Skin epidermis (tissue), 12 donors: ENCODE measurements around the gene NCEH1.
"Not testable (repeated sequence)": the region's sequence is repeated elsewhere in the genome, so short reads cannot be mapped to it uniquely, and the experiment has no call there.

Experiments
- H3K27ac ChIP-seq, 21 experiments: fragments of 200-600 bp; sonication (generic) in 11 of 21; one replicate each; pipeline ENCODE4 v1.5.0; 2020; ENCODE audit warnings: mild to moderate bottlenecking in 3 of 21, inconsistent platforms in 2 of 21, moderate library complexity in 2 of 21
- H3K4me3 ChIP-seq, 7 experiments: fragments of 200-600 bp; sonication (generic) in 2 of 7; one replicate each; pipeline ENCODE4 v1.5.0; 2020; ENCODE audit warnings: inconsistent platforms in 2 of 7, mild to moderate bottlenecking in 2 of 7, moderate library complexity in 1 of 7

Gene NCEH1

GRCh38 chr3:172710664-172711453, at the start of gene NCEH1:
Gene NCEH1 (minus strand): TSS chr3:172711067. CDS start chr3:172710984, 83 bp downstream.
- Histone ChIP-seq H3K27ac (peak within 1 kb of the TSS in 20 of 21 experiments; percentile 58 to 86 (median 82)), H3K4me3 (peak within 1 kb of the TSS; percentile 50 to 76 (median 70))

- not testable (repeated sequence) for H3K27ac ChIP-seq, H3K4me3 ChIP-seq
These were observed 49.5 kb upstream of the NCEH1 start for GRCh38 chr3:172760416-172760815.

GRCh38 chr3:172753125-172753524, 42.3 kb upstream of the NCEH1 start:
- Histone ChIP-seq H3K4me3 (no peak overlapping the region), H3K27ac (no peak overlapping the region)

- no peak overlapping the region for H3K27ac ChIP-seq
These were observed 41.8 kb upstream of the NCEH1 start for GRCh38 chr3:172752651-172753050.

GRCh38 chr3:172751175-172751704, 40.4 kb upstream of the NCEH1 start:
- H3K27ac ChIP-seq: peak overlapping the region; percentile 54 to 92 (median 83)
- H3K4me3 ChIP-seq: peak overlapping the region; percentile 72 to 97 (median 83)

More at GRCh38 chr3:172752651-172753050, 41.8 kb upstream of the NCEH1 start:
- H3K4me3 ChIP-seq: no peak overlapping the region

GRCh38 chr3:172750368-172751174, 39.7 kb upstream of the NCEH1 start, which contains the start of gene ECT2:
Gene ECT2 (plus strand): TSS chr3:172750726. CDS start chr3:172754531, 3,805 bp downstream.
- H3K4me3 ChIP-seq: peak within 1 kb of the TSS; percentile 72 to 97 (median 83)
- H3K27ac ChIP-seq: peak within 1 kb of the TSS; percentile 60 to 92 (median 83)

- H3K27ac ChIP-seq: peak overlapping the region; percentile 35 to 92 (median 81)
- H3K4me3 ChIP-seq: peak overlapping the region; percentile 34 to 97 (median 83)
These were observed 39.2 kb upstream of the NCEH1 start for GRCh38 chr3:172750069-172750367.

GRCh38 chr3:172749230-172749965, 38.5 kb upstream of the NCEH1 start:
- Histone ChIP-seq H3K27ac (peak overlapping the region in 19 of 21 experiments; percentile 35 to 92 (median 82)), H3K4me3 (peak overlapping the region in 6 of 7 experiments; percentile 72 to 97 (median 85))

GRCh38 chr3:172746475-172746874, 35.6 kb upstream of the NCEH1 start:
- Histone ChIP-seq H3K4me3 (no peak overlapping the region), H3K27ac (no peak overlapping the region)

- no peak overlapping the region for H3K4me3 ChIP-seq
- H3K27ac ChIP-seq: no peak overlapping the region
These were observed 28.6 kb upstream of the NCEH1 start for GRCh38 chr3:172739462-172739861.

- Histone ChIP-seq H3K27ac (no peak overlapping the region), H3K4me3 (no peak overlapping the region)
These were observed 24.1 kb upstream of the NCEH1 start for GRCh38 chr3:172735014-172735413.

- H3K27ac ChIP-seq: no peak overlapping the region
- H3K4me3 ChIP-seq: no peak overlapping the region
These were observed 15.5 kb upstream of the NCEH1 start for GRCh38 chr3:172726380-172726779.

- not testable (repeated sequence) for H3K27ac ChIP-seq, H3K4me3 ChIP-seq
These were observed 11.7 kb upstream of the NCEH1 start for GRCh38 chr3:172722536-172723040.

- H3K27ac ChIP-seq: no peak overlapping the region
- H3K4me3 ChIP-seq: no peak overlapping the region
These were observed 6.7 kb upstream of the NCEH1 start for GRCh38 chr3:172717493-172718088.

- Histone ChIP-seq H3K27ac (no peak overlapping the region), H3K4me3 (no peak overlapping the region)
These were observed 5.6 kb upstream of the NCEH1 start for GRCh38 chr3:172716476-172716875.

- H3K4me3 ChIP-seq: no peak overlapping the region
- no peak overlapping the region for H3K27ac ChIP-seq
These were observed 2.4 kb upstream of the NCEH1 start for GRCh38 chr3:172713316-172713715.

GRCh38 chr3:172711454-172711795, 558 bp upstream of the NCEH1 start:
- Histone ChIP-seq H3K27ac (peak overlapping the region in 18 of 21 experiments; percentile 5 to 86 (median 82)), H3K4me3 (peak overlapping the region; percentile 50 to 76 (median 70))

- H3K4me3 ChIP-seq: peak overlapping the region; percentile 50 to 76 (median 70)
- H3K27ac ChIP-seq: peak overlapping the region in 20 of 21 experiments; percentile 58 to 86 (median 82)
These were observed 848 bp downstream of the NCEH1 start for GRCh38 chr3:172709774-172710663.
